ENCODE data around the gene CNTNAP2. TPM values are rescaled to one million over a fixed set of nuclear protein-coding genes. Genes with fewer than 3 reads are reported as not detected.

CNTNAP2 gene
- polyA plus RNA-seq, 2 donors, result 0.41 to 0.48 TPM

- H3K27me3 ChIP-seq (ENCODE audit: control insufficient read depth in 1 of 2, insufficient read depth in 2 of 2, low read length in 2 of 2), result no peaks in the 10 kb centered on the region
- no peaks in the 10 kb centered on the region for H3K9me3 ChIP-seq (ENCODE audit: control insufficient read depth in 2 of 2, insufficient read depth in 1 of 2, low read depth in 1 of 2, low read length in 1 of 2)
- H3K4me3 ChIP-seq (ENCODE audit: low read depth in 1 of 2, low read length in 2 of 2), result no peak overlapping the region
- H3K36me3 ChIP-seq (ENCODE audit: control insufficient read depth in 2 of 2, insufficient read depth in 2 of 2, low read length in 1 of 2), result no peaks in the 10 kb centered on the region
- no peaks in the 10 kb centered on the region for H3K4me1 ChIP-seq (ENCODE audit: control insufficient read depth in 2 of 2, insufficient read depth in 2 of 2, low read length in 1 of 2)
- H3K27ac ChIP-seq (ENCODE audit: low read depth in 2 of 2, low read length in 1 of 2), result no peak overlapping the region
- WGBS, 2 donors, result 81 to 83% methylated on average over 4 of the region's 4 CpGs
These were observed 1820.8 kb downstream of the CNTNAP2 start for GRCh38 chr7:147937428-147937827.

- 30 to 36% methylated on average over 3 of the region's 3 CpGs for WGBS, 2 donors
- no peaks in the 10 kb centered on the region for H3K27me3 ChIP-seq (ENCODE audit: control insufficient read depth in 1 of 2, insufficient read depth in 2 of 2, low read length in 2 of 2)
- H3K36me3 ChIP-seq (ENCODE audit: control insufficient read depth in 2 of 2, insufficient read depth in 2 of 2, low read length in 1 of 2), result no peaks in the 10 kb centered on the region
- no peak overlapping the region for H3K27ac ChIP-seq (ENCODE audit: low read depth in 2 of 2, low read length in 1 of 2)
- no peaks in the 10 kb centered on the region for H3K4me1 ChIP-seq (ENCODE audit: control insufficient read depth in 2 of 2, insufficient read depth in 2 of 2, low read length in 1 of 2)
- no peak overlapping the region for H3K4me3 ChIP-seq (ENCODE audit: low read depth in 1 of 2, low read length in 2 of 2)
- no peaks in the 10 kb centered on the region for H3K9me3 ChIP-seq (ENCODE audit: control insufficient read depth in 2 of 2, insufficient read depth in 1 of 2, low read depth in 1 of 2, low read length in 1 of 2)
These were observed 1824.8 kb downstream of the CNTNAP2 start for GRCh38 chr7:147941381-147941780.

- Histone ChIP-seq H3K27ac (ENCODE audit: low read depth in 2 of 2, low read length in 1 of 2) (no peak overlapping the region), H3K4me1 (ENCODE audit: control insufficient read depth in 2 of 2, insufficient read depth in 2 of 2, low read length in 1 of 2) (no peaks in the 10 kb centered on the region), H3K36me3 (ENCODE audit: control insufficient read depth in 2 of 2, insufficient read depth in 2 of 2, low read length in 1 of 2) (no peaks in the 10 kb centered on the region), H3K27me3 (ENCODE audit: control insufficient read depth in 1 of 2, insufficient read depth in 2 of 2, low read length in 2 of 2) (no peaks in the 10 kb centered on the region), H3K9me3 (ENCODE audit: control insufficient read depth in 2 of 2, insufficient read depth in 1 of 2, low read depth in 1 of 2, low read length in 1 of 2) (no peaks in the 10 kb centered on the region), H3K4me3 (ENCODE audit: low read depth in 1 of 2, low read length in 2 of 2) (no peak overlapping the region)
- WGBS, 2 donors, result 76 to 80% methylated on average over 2 of the region's 2 CpGs
These were observed 1827.7 kb downstream of the CNTNAP2 start for GRCh38 chr7:147944321-147944720.

- Histone ChIP-seq H3K27ac (ENCODE audit: low read depth in 2 of 2, low read length in 1 of 2) (no peak overlapping the region), H3K27me3 (ENCODE audit: control insufficient read depth in 1 of 2, insufficient read depth in 2 of 2, low read length in 2 of 2) (no peaks in the 10 kb centered on the region), H3K4me1 (ENCODE audit: control insufficient read depth in 2 of 2, insufficient read depth in 2 of 2, low read length in 1 of 2) (no peaks in the 10 kb centered on the region), H3K36me3 (ENCODE audit: control insufficient read depth in 2 of 2, insufficient read depth in 2 of 2, low read length in 1 of 2) (no peaks in the 10 kb centered on the region), H3K9me3 (ENCODE audit: control insufficient read depth in 2 of 2, insufficient read depth in 1 of 2, low read depth in 1 of 2, low read length in 1 of 2) (no peaks in the 10 kb centered on the region), H3K4me3 (ENCODE audit: low read depth in 1 of 2, low read length in 2 of 2) (no peak overlapping the region)
- 86% methylated on average over 6 of the region's 6 CpGs for WGBS, 2 donors
These were observed 1836.3 kb downstream of the CNTNAP2 start for GRCh38 chr7:147952918-147953317.

- Histone ChIP-seq H3K4me1 (ENCODE audit: control insufficient read depth in 2 of 2, insufficient read depth in 2 of 2, low read length in 1 of 2) (no peaks in the 10 kb centered on the region), H3K36me3 (ENCODE audit: control insufficient read depth in 2 of 2, insufficient read depth in 2 of 2, low read length in 1 of 2) (no peaks in the 10 kb centered on the region), H3K27me3 (ENCODE audit: control insufficient read depth in 1 of 2, insufficient read depth in 2 of 2, low read length in 2 of 2) (no peaks in the 10 kb centered on the region), H3K9me3 (ENCODE audit: control insufficient read depth in 2 of 2, insufficient read depth in 1 of 2, low read depth in 1 of 2, low read length in 1 of 2) (no peaks in the 10 kb centered on the region), H3K4me3 (ENCODE audit: low read depth in 1 of 2, low read length in 2 of 2) (no peak overlapping the region), H3K27ac (ENCODE audit: low read depth in 2 of 2, low read length in 1 of 2) (no peak overlapping the region)
- 65 to 73% methylated on average over 5 of the region's 5 CpGs for WGBS, 2 donors
These were observed 1851.5 kb downstream of the CNTNAP2 start for GRCh38 chr7:147968046-147968610.

GRCh38 chr7:147971606-147972110, 1855.1 kb downstream of the CNTNAP2 start:
- Histone ChIP-seq H3K4me3 (ENCODE audit: low read depth in 1 of 2, low read length in 2 of 2) (no peak overlapping the region), H3K27me3 (ENCODE audit: control insufficient read depth in 1 of 2, insufficient read depth in 2 of 2, low read length in 2 of 2) (no peaks in the 10 kb centered on the region), H3K9me3 (ENCODE audit: control insufficient read depth in 2 of 2, insufficient read depth in 1 of 2, low read depth in 1 of 2, low read length in 1 of 2) (no peaks in the 10 kb centered on the region), H3K4me1 (ENCODE audit: control insufficient read depth in 2 of 2, insufficient read depth in 2 of 2, low read length in 1 of 2) (no peaks in the 10 kb centered on the region), H3K36me3 (ENCODE audit: control insufficient read depth in 2 of 2, insufficient read depth in 2 of 2, low read length in 1 of 2) (no peaks in the 10 kb centered on the region), H3K27ac (ENCODE audit: low read depth in 2 of 2, low read length in 1 of 2) (no peak overlapping the region)
- 70 to 79% methylated on average over 2 of the region's 2 CpGs for WGBS, 2 donors

- H3K9me3 ChIP-seq (ENCODE audit: control insufficient read depth in 2 of 2, insufficient read depth in 1 of 2, low read depth in 1 of 2, low read length in 1 of 2), result no peaks in the 10 kb centered on the region
- 34 to 48% methylated on average over 2 of the region's 2 CpGs for WGBS, 2 donors
- no peaks in the 10 kb centered on the region for H3K27me3 ChIP-seq (ENCODE audit: control insufficient read depth in 1 of 2, insufficient read depth in 2 of 2, low read length in 2 of 2)
- no peak overlapping the region for H3K27ac ChIP-seq (ENCODE audit: low read depth in 2 of 2, low read length in 1 of 2)
- no peak overlapping the region for H3K4me3 ChIP-seq (ENCODE audit: low read depth in 1 of 2, low read length in 2 of 2)
- H3K36me3 ChIP-seq (ENCODE audit: control insufficient read depth in 2 of 2, insufficient read depth in 2 of 2, low read length in 1 of 2), result no peaks in the 10 kb centered on the region
- no peaks in the 10 kb centered on the region for H3K4me1 ChIP-seq (ENCODE audit: control insufficient read depth in 2 of 2, insufficient read depth in 2 of 2, low read length in 1 of 2)
These were observed 1861.6 kb downstream of the CNTNAP2 start for GRCh38 chr7:147978201-147978600.

- 57 to 76% methylated on average over 5 of the region's 5 CpGs for WGBS, 2 donors
- Histone ChIP-seq H3K27me3 (ENCODE audit: control insufficient read depth in 1 of 2, insufficient read depth in 2 of 2, low read length in 2 of 2) (no peaks in the 10 kb centered on the region), H3K4me3 (ENCODE audit: low read depth in 1 of 2, low read length in 2 of 2) (no peak overlapping the region)
These were observed 1862.0 kb downstream of the CNTNAP2 start for GRCh38 chr7:147978651-147979050.

GRCh38 chr7:147980826-147981813, 1864.5 kb downstream of the CNTNAP2 start:
- Histone ChIP-seq H3K4me1 (ENCODE audit: control insufficient read depth in 2 of 2, insufficient read depth in 2 of 2, low read length in 1 of 2) (no peaks in the 10 kb centered on the region), H3K9me3 (ENCODE audit: control insufficient read depth in 2 of 2, insufficient read depth in 1 of 2, low read depth in 1 of 2, low read length in 1 of 2) (no peaks in the 10 kb centered on the region), H3K36me3 (ENCODE audit: control insufficient read depth in 2 of 2, insufficient read depth in 2 of 2, low read length in 1 of 2) (no peaks in the 10 kb centered on the region), H3K27me3 (ENCODE audit: control insufficient read depth in 1 of 2, insufficient read depth in 2 of 2, low read length in 2 of 2) (no peaks in the 10 kb centered on the region), H3K4me3 (ENCODE audit: low read depth in 1 of 2, low read length in 2 of 2) (no peak overlapping the region), H3K27ac (ENCODE audit: low read depth in 2 of 2, low read length in 1 of 2) (no peak overlapping the region)
- WGBS, 2 donors, result 62 to 72% methylated on average over 4 of the region's 4 CpGs

More at GRCh38 chr7:147978651-147979050, 1862.0 kb downstream of the CNTNAP2 start:
- H3K9me3 ChIP-seq (ENCODE audit: control insufficient read depth in 2 of 2, insufficient read depth in 1 of 2, low read depth in 1 of 2, low read length in 1 of 2), result no peaks in the 10 kb centered on the region
- H3K27ac ChIP-seq (ENCODE audit: low read depth in 2 of 2, low read length in 1 of 2), result no peak overlapping the region
- no peaks in the 10 kb centered on the region for H3K36me3 ChIP-seq (ENCODE audit: control insufficient read depth in 2 of 2, insufficient read depth in 2 of 2, low read length in 1 of 2)
- no peaks in the 10 kb centered on the region for H3K4me1 ChIP-seq (ENCODE audit: control insufficient read depth in 2 of 2, insufficient read depth in 2 of 2, low read length in 1 of 2)
